HEK293 (cell line): Measurements from ENCODE around the gene SPINDOC.

Experiments
- BCL11B ChIP-seq: fragments of 450-650 bp; formaldehyde crosslinking; IDR thresholded peaks from 2 replicates; pipeline ENCODE4 v1.5.1; 2016; ENCODE audit warnings: low read depth, missing biosample characterization, missing genetic modification characterization
- CTCF ChIP-seq: fragments of 450-650 bp; formaldehyde crosslinking; IDR thresholded peaks from 2 replicates; pipeline ENCODE4 v1.5.1; 2016; ENCODE audit warnings: missing biosample characterization, missing genetic modification characterization
- KLF1 ChIP-seq: fragments of 450-650 bp; formaldehyde crosslinking; IDR thresholded peaks from 2 replicates; pipeline ENCODE4 v1.5.1; 2016; ENCODE audit warnings: missing biosample characterization, missing genetic modification characterization
- PBX3 ChIP-seq: sonication (generic); formaldehyde crosslinking; IDR thresholded peaks from 2 replicates; pipeline ENCODE4 v1.8.1; 2022; ENCODE audit warnings: mild to moderate bottlenecking, moderate library complexity, missing genetic modification reagents
- SETDB1 ChIP-seq: IDR thresholded peaks from one replicate; pipeline ENCODE4 v1.6.1; 2017; ENCODE audit warnings: mild to moderate bottlenecking, low read length, moderate library complexity, mixed read lengths; ENCODE audit not compliant: insufficient read length
- ZBTB10 ChIP-seq: fragments of 450-650 bp; formaldehyde crosslinking; IDR thresholded peaks from 2 replicates; pipeline ENCODE4 v1.5.1; 2016; ENCODE audit warnings: missing biosample characterization, missing genetic modification characterization
- ZBTB44 ChIP-seq: fragments of 450-650 bp; IDR thresholded peaks from 2 replicates; pipeline ENCODE4 v1.5.1; 2018; ENCODE audit warnings: missing biosample characterization, mild to moderate bottlenecking, missing genetic modification characterization
- ZNF140 ChIP-seq: fragments of 450-650 bp; formaldehyde crosslinking; IDR thresholded peaks from 2 replicates; pipeline ENCODE4 v1.5.1; 2016; ENCODE audit warnings: missing biosample characterization, missing genetic modification characterization
- ZNF292 ChIP-seq: fragments of 450-650 bp; formaldehyde crosslinking; IDR thresholded peaks from 2 replicates; pipeline ENCODE4 v1.5.1; 2016; ENCODE audit warnings: low read depth, missing biosample characterization, missing genetic modification characterization, borderline replicate concordance
- ZNF548 ChIP-seq: fragments of 450-650 bp; formaldehyde crosslinking; IDR thresholded peaks from 2 replicates; pipeline ENCODE4 v1.5.1; 2016; ENCODE audit warnings: missing biosample characterization, missing genetic modification characterization
- ZNF639 ChIP-seq: fragments of 450-650 bp; formaldehyde crosslinking; IDR thresholded peaks from 2 replicates; pipeline ENCODE4 v1.5.1; 2016; ENCODE audit warnings: missing biosample characterization, missing genetic modification characterization
- ZNF777 ChIP-seq: fragments of 450-650 bp; formaldehyde crosslinking; IDR thresholded peaks from 2 replicates; pipeline ENCODE4 v1.5.1; 2017; ENCODE audit warnings: missing biosample characterization, missing genetic modification characterization, borderline replicate concordance
- ZSCAN4 ChIP-seq: fragments of 450-650 bp; formaldehyde crosslinking; IDR thresholded peaks from 2 replicates; pipeline ENCODE4 v1.5.1; 2017; ENCODE audit warnings: missing biosample characterization, missing genetic modification characterization

GRCh38 chr11:63843041-63843440 is 29.8 kb downstream of the SPINDOC start:
- TF ChIP-seq CTCF (tag by site-specific recombination): no peak
- no peak for TF ChIP-seq ZSCAN4
- no peak for TF ChIP-seq ZBTB10 (tag by site-specific recombination)
- TF ChIP-seq ZNF140 (tag by site-specific recombination): no peak
- no peak for TF ChIP-seq ZNF777
- TF ChIP-seq ZBTB44 (tag by site-specific recombination): no peak
- TF ChIP-seq ZNF548: no peak
- no peak for TF ChIP-seq ZNF292 (tag by site-specific recombination)
- no peak for TF ChIP-seq PBX3 (CRISPR knock-in tag)
- TF ChIP-seq KLF1: no peak
- no peak for TF ChIP-seq BCL11B
- TF ChIP-seq SETDB1: no peak
- TF ChIP-seq ZNF639 (tag by site-specific recombination): no peak
